HEK293 (cell line): ENCODE measurements around the gene NELL2.

ENCODE experiments used
- CTCF ChIA-PET: fragments of 350-600 bp; formaldehyde crosslinking; extraction: SDS; loops from one replicate; lab custom pipeline; 2021; ENCODE audit warnings: antibody characterized with exemption; lab: Yijun Ruan, JAX
- POLR2A ChIA-PET: fragments of 300-600 bp; formaldehyde crosslinking; extraction: SDS; loops from one replicate; lab custom pipeline; 2020; ENCODE audit warnings: antibody characterized with exemption, inconsistent platforms; lab: Yijun Ruan, JAX
- H3K27ac ChIP-seq: fragments of 200-500 bp; sonication (Bioruptor generic); 2 replicates; pipeline ENCODE4 v1.5.1; 2014; ENCODE audit warnings: low read depth, low read length, control low read depth, inconsistent platforms; ENCODE audit errors: extremely low read depth
- H3K36me3 ChIP-seq, 2 experiments: fragments of 200-500 bp in 1 of 2; sonication (Bioruptor generic) in 1 of 2; 1 replicate in 1 of 2; 2 replicates in 1 of 2; pipeline ENCODE4 v1.5.1; 2014 to 2017; ENCODE audit warnings: inconsistent platforms in 2 of 2, low read length in 2 of 2; ENCODE audit not compliant: control insufficient read depth in 2 of 2, insufficient read depth in 1 of 2
- H3K4me1 ChIP-seq: fragments of 200-500 bp; sonication (Bioruptor generic); 2 replicates; pipeline ENCODE4 v1.5.1; 2014; ENCODE audit warnings: mild to moderate bottlenecking, low read length, inconsistent platforms; ENCODE audit not compliant: control insufficient read depth, insufficient read depth
- H3K4me3 ChIP-seq: 2 replicates; pipeline ENCODE4 v1.5.1; 2011; ENCODE audit warnings: low read depth, mild to moderate bottlenecking, control low read depth, low read length, moderate library complexity
- H3K9me3 ChIP-seq: fragments of 200-500 bp; sonication (Bioruptor generic); 2 replicates; pipeline ENCODE4 v1.5.1; 2014; ENCODE audit warnings: low read depth, low read length, inconsistent platforms; ENCODE audit not compliant: control insufficient read depth, insufficient read depth
- BCL6B ChIP-seq: fragments of 450-650 bp; formaldehyde crosslinking; IDR thresholded peaks from 2 replicates; pipeline ENCODE4 v1.5.1; 2017; ENCODE audit warnings: missing biosample characterization, missing genetic modification characterization
- MEIS1 ChIP-seq: sonication (generic); formaldehyde crosslinking; IDR thresholded peaks from 2 replicates; pipeline ENCODE4 v1.8.1; 2022; ENCODE audit warnings: missing genetic modification reagents, mild to moderate bottlenecking, borderline replicate concordance
- OSR2 ChIP-seq: fragments of 450-650 bp; formaldehyde crosslinking; IDR thresholded peaks from 2 replicates; pipeline ENCODE4 v1.5.1; 2016; ENCODE audit warnings: missing biosample characterization, missing genetic modification characterization
- PRDM6 ChIP-seq: fragments of 450-650 bp; formaldehyde crosslinking; IDR thresholded peaks from 2 replicates; pipeline ENCODE4 v1.5.1; 2017; ENCODE audit warnings: missing biosample characterization, missing genetic modification characterization
- SP7 ChIP-seq: fragments of 450-650 bp; formaldehyde crosslinking; IDR thresholded peaks from 2 replicates; pipeline ENCODE4 v1.5.1; 2016; ENCODE audit warnings: missing biosample characterization, missing genetic modification characterization
- TCF7L2 ChIP-seq: IDR thresholded peaks from 2 replicates; pipeline ENCODE4 v1.6.1; 2011; ENCODE audit warnings: low read depth, mild to moderate bottlenecking, inconsistent platforms, low read length, moderate library complexity, borderline replicate concordance
- ZBTB1 ChIP-seq: fragments of 450-650 bp; formaldehyde crosslinking; IDR thresholded peaks from 2 replicates; pipeline ENCODE4 v1.5.1; 2016; ENCODE audit warnings: missing biosample characterization, missing genetic modification characterization
- ZEB2 ChIP-seq: fragments of 450-650 bp; formaldehyde crosslinking; IDR thresholded peaks from 2 replicates; pipeline ENCODE4 v1.5.1; 2016; ENCODE audit warnings: missing biosample characterization, missing genetic modification characterization
- ZNF138 ChIP-seq: fragments of 450-650 bp; formaldehyde crosslinking; IDR thresholded peaks from 2 replicates; pipeline ENCODE4 v1.5.1; 2016; ENCODE audit warnings: missing biosample characterization, missing genetic modification characterization, borderline replicate concordance
- ZNF169 ChIP-seq: fragments of 450-650 bp; formaldehyde crosslinking; IDR thresholded peaks from 2 replicates; pipeline ENCODE4 v1.5.1; 2016; ENCODE audit warnings: missing biosample characterization, missing genetic modification characterization
- ZNF18 ChIP-seq: fragments of 450-650 bp; formaldehyde crosslinking; IDR thresholded peaks from 2 replicates; pipeline ENCODE4 v1.5.1; 2016; ENCODE audit warnings: missing biosample characterization, missing genetic modification characterization
- ZNF341 ChIP-seq: fragments of 450-650 bp; formaldehyde crosslinking; IDR thresholded peaks from 2 replicates; pipeline ENCODE4; 2016; ENCODE audit warnings: low read depth, missing biosample characterization, missing genetic modification characterization
- ZNF513 ChIP-seq: fragments of 450-650 bp; IDR thresholded peaks from 2 replicates; pipeline ENCODE4 v1.5.1; 2018; ENCODE audit warnings: missing biosample characterization, missing genetic modification characterization
- ZNF518A ChIP-seq: fragments of 450-650 bp; formaldehyde crosslinking; conservative IDR thresholded peaks from 2 replicates; pipeline ENCODE4 v1.5.1; 2016; ENCODE audit warnings: low read depth, missing biosample characterization, missing genetic modification characterization
- ZNF558 ChIP-seq: fragments of 450-650 bp; formaldehyde crosslinking; IDR thresholded peaks from 2 replicates; pipeline ENCODE4 v1.5.1; 2016; ENCODE audit warnings: missing biosample characterization, missing genetic modification characterization
- ZNF624 ChIP-seq: fragments of 450-650 bp; formaldehyde crosslinking; IDR thresholded peaks from 2 replicates; pipeline ENCODE4 v1.5.1; 2017; ENCODE audit warnings: missing biosample characterization, missing genetic modification characterization
- ZNF660 ChIP-seq: fragments of 450-650 bp; IDR thresholded peaks from 2 replicates; pipeline ENCODE4 v1.5.1; 2018; ENCODE audit warnings: missing biosample characterization, mild to moderate bottlenecking, missing genetic modification characterization

Gene NELL2

DNA sequence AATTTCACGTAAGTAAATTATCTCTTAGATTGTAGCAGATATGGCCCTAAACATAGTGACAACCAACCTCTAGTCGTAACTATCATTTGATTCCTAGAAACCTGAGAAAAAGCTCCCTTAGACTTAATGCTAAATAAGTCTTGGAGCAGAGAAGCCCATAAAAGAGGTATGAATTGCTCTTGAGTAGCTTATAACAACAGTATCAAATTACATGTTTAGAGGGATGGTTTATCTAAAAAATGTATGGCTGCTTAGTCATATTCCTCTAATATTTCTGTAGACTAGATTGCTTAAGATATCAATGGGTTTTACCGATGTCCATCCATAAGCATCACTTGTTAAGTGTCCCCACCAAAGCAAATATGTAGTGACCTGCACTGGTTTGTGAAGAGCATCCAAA is 259.7 kb downstream of the NELL2 start:
- H3K27ac ChIP-seq = no peak overlapping the region
- ChIA-PET POLR2A (no interaction called here), CTCF (no interaction called here)
- peaks cover 8% of the 10 kb centered on the region for H3K4me1 ChIP-seq
- H3K9me3 ChIP-seq = no peaks in the 10 kb centered on the region
- no peaks in the 10 kb centered on the region for H3K36me3 ChIP-seq
- TF ChIP-seq ZNF518A (tag by site-specific recombination) (0 out of 2 replicates have a peak, but pooled peaks have one; percentile 19), ZNF558 (tag by site-specific recombination) (0 out of 2 replicates have a peak, but pooled peaks have one; percentile 12), ZNF138 (no peak), ZNF18 (tag by site-specific recombination) (peak; percentile 50; the same call in 1 of the 2 replicates), SP7 (peak; percentile 63; the same call in 1 of the 2 replicates), OSR2 (tag by site-specific recombination) (peak; percentile 63; the same call in 1 of the 2 replicates), ZNF341 (no peak), ZNF624 (tag by site-specific recombination) (no peak), ZNF513 (tag by site-specific recombination) (no peak), ZEB2 (peak; percentile 51; the same call in 1 of the 2 replicates), PRDM6 (peak; percentile 83), BCL6B (tag by site-specific recombination) (peak; percentile 96)
- H3K4me3 ChIP-seq = no peak overlapping the region

DNA sequence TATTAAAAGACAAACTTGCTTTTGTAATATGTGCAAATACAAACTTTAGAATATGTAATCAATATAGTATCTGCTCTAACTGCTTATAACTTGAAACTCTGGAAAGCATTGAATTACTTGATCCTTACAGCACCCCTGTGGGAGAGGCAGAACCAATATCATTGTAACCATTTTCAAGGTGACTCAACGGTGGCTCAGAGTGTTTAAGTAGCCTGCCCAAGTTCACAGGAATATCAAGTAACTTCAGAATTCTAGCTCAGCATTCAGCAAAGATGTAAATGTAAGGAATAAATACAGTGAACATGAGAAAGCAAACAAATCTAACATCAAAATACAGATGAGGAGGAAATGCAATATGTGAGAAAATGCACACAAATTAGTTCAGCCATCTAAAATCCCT is 264.6 kb downstream of the NELL2 start:
- ChIA-PET CTCF (interaction anchor here (0.7 kb wide), 1 partner anchor 10 kb away, joined by 3 read pairs; no protein-coding TSS in a partner anchor), POLR2A (no interaction called here)
- no peak for TF ChIP-seq MEIS1 (CRISPR knock-in tag)
- TF ChIP-seq TCF7L2 = no peak
- no peak for TF ChIP-seq ZBTB1 (tag by site-specific recombination)
- TF ChIP-seq ZNF660 = no peak
- TF ChIP-seq ZNF169 (tag by site-specific recombination) = no peak
- H3K27ac ChIP-seq = no peak overlapping the region
- no peaks in the 10 kb centered on the region for H3K36me3 ChIP-seq
- peaks cover 8% of the 10 kb centered on the region for H3K4me1 ChIP-seq
- no peak overlapping the region for H3K4me3 ChIP-seq
- no peaks in the 10 kb centered on the region for H3K9me3 ChIP-seq
